ENCODE data around the gene MAP2K5.

Gene MAP2K5

GRCh38 chr15:67784090-67784781 is 241.7 kb downstream of the MAP2K5 start:
- DNase-seq (ENCODE audit: low read depth in 2 of 2) = no peak
- TF ChIP-seq CTCF (IDR thresholded peaks at IDR 0.05; ENCODE audit: low read depth, low read length) = no peak
- no peak overlapping the region for H3K4me3 ChIP-seq (replicated peaks in 1 of 2; ENCODE audit: low read depth in 2 of 2, low read length in 2 of 2)

GRCh38 chr15:67784856-67785430 is 242.4 kb downstream of the MAP2K5 start:
- no peak overlapping the region for H3K4me3 ChIP-seq (replicated peaks in 1 of 2; ENCODE audit: low read depth in 2 of 2, low read length in 2 of 2)
- TF ChIP-seq CTCF (IDR thresholded peaks at IDR 0.05; ENCODE audit: low read depth, low read length) = no peak
- DNase-seq (ENCODE audit: low read depth in 2 of 2) = no peak

- no peak for TF ChIP-seq CTCF (IDR thresholded peaks at IDR 0.05; ENCODE audit: low read depth, low read length)
- no peak for DNase-seq (ENCODE audit: low read depth in 2 of 2)
- H3K4me3 ChIP-seq (replicated peaks in 1 of 2; ENCODE audit: low read depth in 2 of 2, low read length in 2 of 2) = no peak overlapping the region
Observed at GRCh38 chr15:67785431-67785830, 242.9 kb downstream of the MAP2K5 start.

- no peak overlapping the region for H3K4me3 ChIP-seq (replicated peaks in 1 of 2; ENCODE audit: low read depth in 2 of 2, low read length in 2 of 2)
- TF ChIP-seq CTCF (IDR thresholded peaks at IDR 0.05; ENCODE audit: low read depth, low read length) = no peak
- DNase-seq (ENCODE audit: low read depth in 2 of 2) = no peak
Observed at GRCh38 chr15:67786646-67787045, 244.1 kb downstream of the MAP2K5 start.

- no peak for TF ChIP-seq CTCF (IDR thresholded peaks at IDR 0.05; ENCODE audit: low read depth, low read length)
- H3K4me3 ChIP-seq (replicated peaks in 1 of 2; ENCODE audit: low read depth in 2 of 2, low read length in 2 of 2) = no peak overlapping the region
- DNase-seq (ENCODE audit: low read depth in 2 of 2) = no peak
Observed at GRCh38 chr15:67788986-67789385, 246.5 kb downstream of the MAP2K5 start.

GRCh38 chr15:67790610-67791319 is 248.3 kb downstream of the MAP2K5 start:
- DNase-seq (ENCODE audit: low read depth in 2 of 2) = no peak
- H3K4me3 ChIP-seq (replicated peaks in 1 of 2; ENCODE audit: low read depth in 2 of 2, low read length in 2 of 2) = no peak overlapping the region
- TF ChIP-seq CTCF (IDR thresholded peaks at IDR 0.05; ENCODE audit: low read depth, low read length) = no peak

Measured in cardiac fibroblast (primary cell).